GM12875 (cell line): ENCODE results near the gene GREB1.

Experiments
- H3K4me3 ChIP-seq: one replicate; pipeline ENCODE4 v1.5.1; 2011; ENCODE audit warnings: low read depth, low read length, control low read depth
- TF ChIP-seq, protein P1 (sequence below): IDR thresholded peaks from 2 replicates; pipeline ENCODE4 v1.5.1; 2011; ENCODE audit warnings: low read depth, mild to moderate bottlenecking, control low read depth, inconsistent platforms, low read length, moderate library complexity, borderline replicate concordance; ENCODE audit not compliant: insufficient read depth

The GREB1 gene

DNA sequence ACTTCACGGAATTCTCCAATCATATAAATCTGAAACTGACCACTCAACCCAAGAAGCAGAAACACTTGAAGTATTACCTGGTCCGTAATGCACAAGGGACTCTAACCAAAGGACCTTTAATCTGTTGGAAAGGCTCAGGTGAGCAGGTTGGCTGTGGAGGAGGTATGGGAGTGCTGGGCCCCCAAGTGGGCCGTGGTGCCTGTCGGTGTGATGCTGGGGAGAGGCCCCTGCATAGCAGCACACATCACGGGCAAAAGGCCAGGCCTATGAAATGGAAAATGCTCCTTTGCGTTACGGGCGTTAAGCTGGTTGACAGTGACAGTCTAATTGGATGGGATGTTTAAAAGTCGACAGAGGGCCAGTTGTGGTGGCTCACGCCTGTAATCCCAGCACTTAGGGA is 42.6 kb downstream of the GREB1 start:
- TF ChIP-seq, protein P1, sequence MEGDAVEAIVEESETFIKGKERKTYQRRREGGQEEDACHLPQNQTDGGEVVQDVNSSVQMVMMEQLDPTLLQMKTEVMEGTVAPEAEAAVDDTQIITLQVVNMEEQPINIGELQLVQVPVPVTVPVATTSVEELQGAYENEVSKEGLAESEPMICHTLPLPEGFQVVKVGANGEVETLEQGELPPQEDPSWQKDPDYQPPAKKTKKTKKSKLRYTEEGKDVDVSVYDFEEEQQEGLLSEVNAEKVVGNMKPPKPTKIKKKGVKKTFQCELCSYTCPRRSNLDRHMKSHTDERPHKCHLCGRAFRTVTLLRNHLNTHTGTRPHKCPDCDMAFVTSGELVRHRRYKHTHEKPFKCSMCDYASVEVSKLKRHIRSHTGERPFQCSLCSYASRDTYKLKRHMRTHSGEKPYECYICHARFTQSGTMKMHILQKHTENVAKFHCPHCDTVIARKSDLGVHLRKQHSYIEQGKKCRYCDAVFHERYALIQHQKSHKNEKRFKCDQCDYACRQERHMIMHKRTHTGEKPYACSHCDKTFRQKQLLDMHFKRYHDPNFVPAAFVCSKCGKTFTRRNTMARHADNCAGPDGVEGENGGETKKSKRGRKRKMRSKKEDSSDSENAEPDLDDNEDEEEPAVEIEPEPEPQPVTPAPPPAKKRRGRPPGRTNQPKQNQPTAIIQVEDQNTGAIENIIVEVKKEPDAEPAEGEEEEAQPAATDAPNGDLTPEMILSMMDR: no peak
- no peak overlapping the region for H3K4me3 ChIP-seq

DNA sequence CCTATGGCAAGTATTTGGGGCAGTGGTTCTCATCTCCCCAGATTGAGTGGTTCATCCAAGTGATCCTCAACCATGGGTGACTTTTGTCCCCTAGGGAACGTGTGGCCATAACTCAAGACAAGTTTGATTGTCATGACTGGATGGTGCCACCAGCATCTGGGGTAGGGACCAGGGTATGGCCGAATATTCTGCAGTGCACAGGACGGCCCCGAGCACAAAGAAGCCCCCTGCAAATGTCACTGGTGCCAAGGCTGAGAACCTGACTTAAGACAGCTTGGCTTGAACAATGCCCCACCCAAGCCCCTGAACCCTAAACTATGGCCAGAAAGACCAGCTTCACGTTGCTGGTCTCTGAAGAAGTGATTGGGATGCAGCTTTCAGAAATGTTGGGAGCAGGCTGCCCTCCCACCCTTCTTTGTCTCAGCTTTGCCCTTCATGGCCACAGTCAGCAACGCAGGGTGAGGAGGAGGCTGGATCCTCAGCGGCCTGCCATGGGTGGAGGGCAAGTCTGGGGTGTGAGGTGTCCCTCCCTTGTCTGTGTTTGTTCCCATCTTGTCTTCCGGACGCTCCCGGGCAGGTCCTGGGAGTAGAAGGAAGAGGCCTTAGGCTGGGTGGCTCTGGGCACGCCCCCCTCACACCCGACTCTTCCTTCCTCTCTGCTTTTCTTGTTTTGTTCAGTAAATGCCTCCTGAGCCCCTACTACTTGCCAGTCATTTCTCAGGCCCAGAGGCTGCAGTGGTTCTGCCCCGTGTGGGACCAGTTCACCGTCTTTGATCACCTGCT is 43.4 kb downstream of the GREB1 start:
- no peak overlapping the region for H3K4me3 ChIP-seq
- TF ChIP-seq, protein P1: no peak

DNA sequence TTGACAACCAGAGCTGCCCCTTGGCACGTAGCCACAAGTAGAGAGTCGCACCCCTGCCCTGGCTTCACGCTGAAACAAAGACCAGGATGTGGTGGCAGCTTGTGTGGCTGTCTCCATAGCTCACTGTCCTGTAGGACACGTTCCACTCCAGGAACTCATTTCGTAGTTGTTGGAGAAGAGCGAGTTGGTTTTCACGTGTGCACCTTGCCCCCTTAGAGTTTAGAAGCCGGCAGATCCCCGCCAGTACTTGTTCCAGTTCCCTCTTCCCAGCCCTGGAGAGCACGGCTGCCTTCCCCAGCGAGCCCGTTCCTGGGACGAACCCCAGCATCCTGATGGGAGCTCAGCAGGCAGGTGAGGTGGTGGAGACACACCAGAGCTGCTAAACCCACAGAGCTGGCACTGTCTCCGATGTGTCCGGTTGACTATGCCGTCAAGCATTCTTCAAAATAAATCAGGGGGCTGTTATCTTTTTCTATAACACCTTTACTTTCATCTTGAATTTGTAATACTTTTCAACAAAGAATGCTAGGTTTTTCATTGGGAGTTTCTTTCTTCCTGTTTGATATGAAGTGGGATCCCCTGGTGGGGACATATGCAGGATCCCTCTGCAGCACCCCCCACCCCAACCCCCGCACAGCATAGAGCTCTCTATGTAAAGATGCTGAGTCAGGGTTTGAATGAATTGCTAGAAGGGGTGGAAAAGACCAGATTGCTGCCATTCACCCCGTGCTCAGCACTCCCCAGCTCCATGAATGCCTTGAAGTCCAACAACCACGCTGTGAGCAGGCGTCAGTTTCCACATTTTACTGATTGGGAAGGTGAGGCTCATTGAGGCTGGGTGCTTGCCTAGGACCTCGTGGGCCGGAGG is 44.5 kb downstream of the GREB1 start:
- TF ChIP-seq, protein P1: no peak
- no peak overlapping the region for H3K4me3 ChIP-seq

DNA sequence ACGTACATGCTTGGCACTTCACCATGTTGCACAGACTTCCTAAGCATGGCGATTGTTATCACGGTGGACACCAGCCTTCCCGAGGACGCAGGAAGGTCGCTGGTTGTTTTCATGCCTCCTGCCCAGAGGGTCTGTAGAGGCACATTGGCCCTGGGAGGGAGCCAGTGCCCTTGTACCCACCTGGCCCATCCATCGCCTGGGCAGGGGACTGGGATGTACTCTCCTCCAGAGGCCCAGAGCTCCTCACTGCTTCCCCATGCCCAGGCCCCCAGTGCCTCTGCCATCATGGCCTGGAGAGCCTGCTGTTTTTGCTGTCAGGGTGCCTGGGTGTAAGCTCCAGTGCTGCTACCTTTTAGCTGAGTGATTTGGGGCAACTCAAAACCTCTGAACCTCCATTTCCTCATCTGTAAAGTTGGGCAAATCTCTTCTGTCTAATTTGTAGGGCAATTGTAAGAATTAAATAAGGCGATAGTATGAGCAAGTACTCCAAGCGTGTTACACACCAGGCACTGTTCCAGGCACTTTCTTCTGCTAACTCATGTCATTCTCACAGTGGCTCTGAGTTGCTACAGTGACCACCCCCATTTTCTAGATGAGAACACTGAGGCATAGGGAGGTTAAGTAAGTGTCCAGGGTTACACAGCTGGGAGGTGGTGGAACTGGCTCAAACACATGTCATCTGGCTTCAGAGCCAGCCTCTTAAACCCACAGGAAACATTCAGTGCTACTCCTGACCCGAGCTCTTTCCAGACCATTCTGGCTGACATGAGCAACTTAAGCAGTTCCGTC is 45.3 kb downstream of the GREB1 start:
- TF ChIP-seq, protein P1: no peak
- H3K4me3 ChIP-seq: no peak overlapping the region

DNA sequence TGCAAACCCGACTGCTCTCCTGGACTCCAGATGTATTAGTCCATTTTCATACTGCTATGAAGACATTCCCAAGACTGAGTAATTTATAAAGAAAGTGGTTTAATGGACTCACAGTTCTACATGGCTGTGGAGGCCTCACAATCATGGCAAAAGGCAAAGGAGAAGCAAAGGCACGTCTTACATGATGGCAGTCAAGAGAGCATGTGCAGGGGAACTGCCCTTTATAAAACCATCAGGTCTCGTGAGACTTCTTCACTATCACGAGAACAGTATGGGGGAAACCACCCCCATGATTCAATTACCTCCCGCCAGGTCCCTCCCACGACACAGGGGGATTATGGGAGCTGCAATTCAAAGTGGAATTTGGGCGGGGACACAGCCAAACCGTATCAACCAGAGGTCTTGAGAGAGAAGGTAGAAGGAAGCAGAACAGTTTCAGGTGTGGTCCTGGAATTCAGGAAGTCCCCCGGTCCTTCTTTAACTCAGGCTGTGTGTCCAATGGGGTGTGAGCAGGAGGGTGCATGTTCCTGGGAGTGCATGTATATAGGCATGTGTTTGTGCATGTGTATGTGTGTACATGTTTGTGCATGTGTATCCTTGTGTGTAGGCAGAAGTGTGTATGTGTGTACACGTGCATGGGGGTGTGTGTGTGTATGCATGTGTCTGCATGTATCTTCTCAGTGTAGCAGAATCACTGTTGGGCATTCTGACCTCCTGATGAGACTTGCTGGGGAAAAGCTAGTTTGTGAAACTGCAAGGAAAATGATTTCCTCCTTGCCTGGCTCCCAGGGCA is 46.2 kb downstream of the GREB1 start:
- TF ChIP-seq, protein P1: no peak
- no peak overlapping the region for H3K4me3 ChIP-seq

DNA sequence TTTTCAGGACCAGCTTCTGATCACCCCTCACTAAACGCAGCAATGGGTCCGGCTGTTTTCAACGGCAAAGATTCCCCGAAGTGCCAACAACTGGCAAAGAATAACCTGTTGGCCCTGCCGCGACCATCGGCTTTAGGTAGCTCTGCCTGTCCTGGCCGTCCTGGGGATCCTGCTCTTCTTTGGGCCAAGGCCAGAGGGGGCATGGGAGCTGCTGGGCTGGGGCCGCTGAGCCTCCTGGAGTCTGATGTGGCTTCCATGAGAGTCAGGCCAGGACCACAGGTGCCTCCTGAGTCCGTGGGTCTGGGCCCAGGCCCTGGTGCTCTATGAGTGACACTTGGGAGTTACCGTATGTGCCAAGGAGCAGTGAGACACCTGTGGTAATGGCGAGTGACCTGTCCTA is 46.9 kb downstream of the GREB1 start:
- no peak overlapping the region for H3K4me3 ChIP-seq
- TF ChIP-seq, protein P1: no peak
